ENCODE measurements around the gene SLC4A1.

DNA sequence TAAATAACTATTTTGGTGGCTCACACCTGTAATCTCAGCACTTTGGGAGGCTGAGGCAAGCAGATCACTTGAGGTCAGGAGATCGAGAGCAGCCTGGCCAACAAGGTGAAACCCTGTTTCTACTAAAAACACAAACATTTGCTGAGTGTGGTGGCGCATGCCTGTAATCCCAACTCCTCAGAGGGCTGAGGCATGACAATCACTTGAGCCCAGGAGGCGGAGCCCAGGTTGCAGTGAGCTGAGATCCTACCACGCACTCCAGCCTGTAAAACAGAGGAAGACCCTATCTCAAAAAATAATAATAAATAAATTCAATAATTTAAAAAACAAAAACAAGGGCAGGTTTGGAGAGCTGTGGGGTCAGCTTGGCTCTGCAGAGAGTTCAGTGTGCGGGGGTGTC, 5.7 kb upstream of the SLC4A1 start:
- TF ChIP-seq EZH2 (IDR thresholded peaks at IDR 0.05; ENCODE audit: insufficient read depth, poor library complexity, severe bottlenecking) (no peak), EZH2phosphoT487 (IDR thresholded peaks at IDR 0.05; ENCODE audit: insufficient read depth, low read depth) (no peak)
